Astrocyte (in vitro differentiated cells and primary cell): ENCODE data around the gene ENTR1.

ENCODE experiments used
- CTCF ChIP-seq: IDR thresholded peaks from 2 replicates; pipeline ENCODE4 v1.5.1; 2011; ENCODE audit warnings: low read depth, mild to moderate bottlenecking, inconsistent platforms, low read length, moderate library complexity; ENCODE audit not compliant: insufficient read depth
- EZH2 ChIP-seq: IDR thresholded peaks from 2 replicates; pipeline ENCODE4 v1.6.1; 2012; ENCODE audit warnings: mild to moderate bottlenecking, low read length, inconsistent platforms; ENCODE audit not compliant: insufficient read depth

- TF ChIP-seq CTCF (no peak), EZH2 (no peak)
Measured at GRCh38 chr9:136433043-136433715, 22.8 kb upstream of the ENTR1 start.
